HepG2 (cell line): Measurements from ENCODE around the gene SLC6A9. TPM values are rescaled to one million over a fixed set of nuclear protein-coding genes. Genes with fewer than 3 reads are reported as not detected.

ENCODE experiments used
- FOSL1 ChIP-seq: sonication (generic); formaldehyde crosslinking; IDR thresholded peaks from 2 replicates; pipeline ENCODE4 v1.9.0; 2021; ENCODE audit warnings: missing genetic modification reagents, borderline replicate concordance
- KAT8 ChIP-seq: IDR thresholded peaks from 2 replicates; pipeline ENCODE4 v1.6.1; 2016; ENCODE audit warnings: missing genetic modification reagents, missing compliant biosample characterization
- KMT2B ChIP-seq: IDR thresholded peaks from 2 replicates; pipeline ENCODE4 v1.6.1; 2016; ENCODE audit warnings: missing genetic modification reagents, missing compliant biosample characterization
- PCBP2 ChIP-seq: fragments of 200-400 bp; formaldehyde crosslinking; optimal IDR thresholded peaks from 2 replicates; pipeline ENCODE3; 2018; ENCODE audit warnings: low read length, low read depth; ENCODE audit not compliant: poor library complexity, severe bottlenecking
- SATB2 ChIP-seq: sonication (generic); formaldehyde crosslinking; IDR thresholded peaks from 2 replicates; pipeline ENCODE4 v1.5.0; 2020; ENCODE audit warnings: missing genetic modification reagents
- SNRNP70 ChIP-seq: fragments of 200-400 bp; formaldehyde crosslinking; IDR thresholded peaks from 2 replicates; pipeline ENCODE4 v1.6.1; 2017; ENCODE audit warnings: mild to moderate bottlenecking, low read depth, low read length, moderate library complexity
- SSRP1 ChIP-seq: IDR thresholded peaks from 2 replicates; pipeline ENCODE4 v1.6.1; 2016; ENCODE audit warnings: control low read depth
- ZNF234 ChIP-seq: sonication (generic); formaldehyde crosslinking; conservative IDR thresholded peaks from 2 replicates; pipeline ENCODE4 v1.5.1; 2020; ENCODE audit warnings: mild to moderate bottlenecking, missing genetic modification reagents
- ZNF3 ChIP-seq: IDR thresholded peaks from 2 replicates; pipeline ENCODE4 v1.7.0; 2017; ENCODE audit warnings: inconsistent platforms
- ZNF441 ChIP-seq: sonication (generic); formaldehyde crosslinking; IDR thresholded peaks from 2 replicates; pipeline ENCODE4 v1.7.0; 2021; ENCODE audit warnings: missing genetic modification reagents, borderline replicate concordance
- ZNF674 ChIP-seq: sonication (generic); formaldehyde crosslinking; IDR thresholded peaks from 2 replicates; pipeline ENCODE4 v1.5.0; 2020; ENCODE audit warnings: low read depth, mild to moderate bottlenecking, missing genetic modification reagents
- polyA plus RNA-seq, 8 experiments: library from polyadenylated mRNA; depleted of rRNA in 3 of 8; stranded (reverse) in 7 of 8; unstranded in 1 of 8; fragments of >200 nt; fragmentation: Illumina TruSeq in 4 of 8; extraction: Trizol in 4 of 8; gene quantifications; 2 replicates each; pipeline versions ENCODE4 v1.2.1 to v1.2.3, GENCODE V29; 2011 to 2016; ENCODE audit warnings: low read depth in 4 of 8, missing spikeins in 1 of 8, mixed read lengths in 1 of 8; ENCODE audit not compliant: insufficient read depth in 1 of 8
- total RNA-seq, 5 experiments: library from RNA; depleted of rRNA; stranded (reverse); fragments of >200 nt; fragmentation: Illumina TruSeq; extraction: Trizol; gene quantifications; 2 replicates each; pipeline ENCODE4 v1.2.3, GENCODE V29; 2016; ENCODE audit warnings: low read depth in 1 of 5
- TF ChIP-seq, protein P1 (sequence below): sonication (generic); formaldehyde crosslinking; IDR thresholded peaks from 2 replicates; pipeline ENCODE4 v1.4.0; 2020; ENCODE audit warnings: missing genetic modification reagents, low read depth, mild to moderate bottlenecking, borderline replicate concordance
- TF ChIP-seq, protein P2 (sequence below): sonication (generic); formaldehyde crosslinking; IDR thresholded peaks from 2 replicates; pipeline ENCODE4 v1.4.0; 2020; ENCODE audit warnings: missing genetic modification reagents
- TF ChIP-seq, protein P3 (sequence below): sonication (generic); formaldehyde crosslinking; IDR thresholded peaks from 2 replicates; pipeline ENCODE4 v1.5.1; 2020; ENCODE audit warnings: missing genetic modification reagents, mild to moderate bottlenecking, borderline replicate concordance
- TF ChIP-seq, protein P4 (sequence below): sonication (generic); formaldehyde crosslinking; IDR thresholded peaks from 2 replicates; pipeline ENCODE4 v1.5.1; 2020; ENCODE audit warnings: missing genetic modification reagents, mild to moderate bottlenecking, borderline replicate concordance
- TF ChIP-seq, protein P5 (sequence below): sonication (generic); formaldehyde crosslinking; IDR thresholded peaks from 2 replicates; pipeline ENCODE4 v1.4.0; 2020; ENCODE audit warnings: missing genetic modification reagents

The SLC6A9 gene
- total and polyA plus RNA-seq, 2 of the 13 experiments (the other 11 are each of a cell fraction or from before 2014, with no cell fraction given) = 8.5 to 9.9 TPM

DNA sequence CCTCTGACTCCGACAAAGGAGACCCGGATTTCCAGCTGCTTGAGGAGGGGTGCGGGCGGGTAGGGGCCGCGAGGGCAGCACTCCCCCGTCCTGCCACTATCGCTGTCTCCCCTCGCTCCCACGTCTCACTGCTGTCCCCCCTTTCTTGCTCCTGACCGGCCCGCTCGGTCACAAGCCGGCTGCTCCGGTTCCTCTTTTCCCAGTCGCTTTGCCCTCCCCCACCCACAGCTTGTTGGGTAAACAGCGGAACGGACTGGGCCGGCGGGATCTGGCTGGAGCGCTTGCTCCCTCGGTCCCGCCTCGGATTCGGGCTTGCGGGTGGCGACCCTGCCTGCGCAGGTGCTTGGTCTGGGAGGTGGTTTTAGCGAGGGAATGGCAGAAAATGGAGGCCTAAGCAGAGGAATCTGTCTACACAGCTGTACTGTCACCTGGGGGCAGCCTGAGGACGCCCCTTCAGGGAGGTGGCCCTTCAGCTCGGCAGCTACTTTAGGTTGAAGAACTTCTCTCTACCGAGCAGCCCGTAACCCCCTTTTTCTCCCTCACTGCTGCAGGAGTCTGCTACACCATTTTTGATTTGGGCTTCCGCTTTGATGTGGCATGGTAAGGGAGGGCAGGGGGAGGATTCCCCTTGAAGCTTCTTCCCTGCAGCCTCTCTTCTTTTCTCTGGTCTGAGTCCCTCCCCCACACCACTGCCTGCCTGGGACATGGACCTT, 55.9 kb downstream of the SLC6A9 start (continued):
- TF ChIP-seq, protein P1, sequence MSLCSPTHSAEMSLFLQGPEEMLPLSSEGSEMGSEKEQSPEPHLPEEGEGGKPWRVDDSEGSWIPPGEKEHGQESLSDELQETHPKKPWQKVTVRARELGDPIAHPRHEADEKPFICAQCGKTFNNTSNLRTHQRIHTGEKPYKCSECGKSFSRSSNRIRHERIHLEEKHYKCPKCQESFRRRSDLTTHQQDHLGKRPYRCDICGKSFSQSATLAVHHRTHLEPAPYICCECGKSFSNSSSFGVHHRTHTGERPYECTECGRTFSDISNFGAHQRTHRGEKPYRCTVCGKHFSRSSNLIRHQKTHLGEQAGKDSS = no peak; the same call in 1 of the 2 replicates
- no peak for TF ChIP-seq ZNF441
- no peak for TF ChIP-seq ZNF234 (CRISPR knock-in tag)
- TF ChIP-seq SSRP1 (CRISPR knock-in tag) = no peak
- TF ChIP-seq, protein P2, sequence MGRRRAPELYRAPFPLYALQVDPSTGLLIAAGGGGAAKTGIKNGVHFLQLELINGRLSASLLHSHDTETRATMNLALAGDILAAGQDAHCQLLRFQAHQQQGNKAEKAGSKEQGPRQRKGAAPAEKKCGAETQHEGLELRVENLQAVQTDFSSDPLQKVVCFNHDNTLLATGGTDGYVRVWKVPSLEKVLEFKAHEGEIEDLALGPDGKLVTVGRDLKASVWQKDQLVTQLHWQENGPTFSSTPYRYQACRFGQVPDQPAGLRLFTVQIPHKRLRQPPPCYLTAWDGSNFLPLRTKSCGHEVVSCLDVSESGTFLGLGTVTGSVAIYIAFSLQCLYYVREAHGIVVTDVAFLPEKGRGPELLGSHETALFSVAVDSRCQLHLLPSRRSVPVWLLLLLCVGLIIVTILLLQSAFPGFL (CRISPR knock-in tag) = no peak
- TF ChIP-seq, protein P3, sequence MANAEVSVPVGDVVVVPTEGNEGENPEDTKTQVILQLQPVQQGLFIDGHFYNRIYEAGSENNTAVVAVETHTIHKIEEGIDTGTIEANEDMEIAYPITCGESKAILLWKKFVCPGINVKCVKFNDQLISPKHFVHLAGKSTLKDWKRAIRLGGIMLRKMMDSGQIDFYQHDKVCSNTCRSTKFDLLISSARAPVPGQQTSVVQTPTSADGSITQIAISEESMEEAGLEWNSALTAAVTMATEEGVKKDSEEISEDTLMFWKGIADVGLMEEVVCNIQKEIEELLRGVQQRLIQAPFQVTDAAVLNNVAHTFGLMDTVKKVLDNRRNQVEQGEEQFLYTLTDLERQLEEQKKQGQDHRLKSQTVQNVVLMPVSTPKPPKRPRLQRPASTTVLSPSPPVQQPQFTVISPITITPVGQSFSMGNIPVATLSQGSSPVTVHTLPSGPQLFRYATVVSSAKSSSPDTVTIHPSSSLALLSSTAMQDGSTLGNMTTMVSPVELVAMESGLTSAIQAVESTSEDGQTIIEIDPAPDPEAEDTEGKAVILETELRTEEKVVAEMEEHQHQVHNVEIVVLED = no peak
- TF ChIP-seq, protein P4, sequence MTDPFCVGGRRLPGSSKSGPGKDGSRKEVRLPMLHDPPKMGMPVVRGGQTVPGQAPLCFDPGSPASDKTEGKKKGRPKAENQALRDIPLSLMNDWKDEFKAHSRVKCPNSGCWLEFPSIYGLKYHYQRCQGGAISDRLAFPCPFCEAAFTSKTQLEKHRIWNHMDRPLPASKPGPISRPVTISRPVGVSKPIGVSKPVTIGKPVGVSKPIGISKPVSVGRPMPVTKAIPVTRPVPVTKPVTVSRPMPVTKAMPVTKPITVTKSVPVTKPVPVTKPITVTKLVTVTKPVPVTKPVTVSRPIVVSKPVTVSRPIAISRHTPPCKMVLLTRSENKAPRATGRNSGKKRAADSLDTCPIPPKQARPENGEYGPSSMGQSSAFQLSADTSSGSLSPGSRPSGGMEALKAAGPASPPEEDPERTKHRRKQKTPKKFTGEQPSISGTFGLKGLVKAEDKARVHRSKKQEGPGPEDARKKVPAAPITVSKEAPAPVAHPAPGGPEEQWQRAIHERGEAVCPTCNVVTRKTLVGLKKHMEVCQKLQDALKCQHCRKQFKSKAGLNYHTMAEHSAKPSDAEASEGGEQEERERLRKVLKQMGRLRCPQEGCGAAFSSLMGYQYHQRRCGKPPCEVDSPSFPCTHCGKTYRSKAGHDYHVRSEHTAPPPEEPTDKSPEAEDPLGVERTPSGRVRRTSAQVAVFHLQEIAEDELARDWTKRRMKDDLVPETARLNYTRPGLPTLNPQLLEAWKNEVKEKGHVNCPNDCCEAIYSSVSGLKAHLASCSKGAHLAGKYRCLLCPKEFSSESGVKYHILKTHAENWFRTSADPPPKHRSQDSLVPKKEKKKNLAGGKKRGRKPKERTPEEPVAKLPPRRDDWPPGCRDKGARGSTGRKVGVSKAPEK = no peak
- TF ChIP-seq PCBP2 = no peak
- no peak for TF ChIP-seq SNRNP70
- TF ChIP-seq SATB2 (CRISPR knock-in tag) = no peak
- no peak for TF ChIP-seq ZNF3
- TF ChIP-seq KMT2B = no peak
- no peak for TF ChIP-seq ZNF674 (CRISPR knock-in tag)
- no peak for TF ChIP-seq FOSL1
- TF ChIP-seq KAT8 (CRISPR knock-in tag) = no peak
- TF ChIP-seq, protein P5, sequence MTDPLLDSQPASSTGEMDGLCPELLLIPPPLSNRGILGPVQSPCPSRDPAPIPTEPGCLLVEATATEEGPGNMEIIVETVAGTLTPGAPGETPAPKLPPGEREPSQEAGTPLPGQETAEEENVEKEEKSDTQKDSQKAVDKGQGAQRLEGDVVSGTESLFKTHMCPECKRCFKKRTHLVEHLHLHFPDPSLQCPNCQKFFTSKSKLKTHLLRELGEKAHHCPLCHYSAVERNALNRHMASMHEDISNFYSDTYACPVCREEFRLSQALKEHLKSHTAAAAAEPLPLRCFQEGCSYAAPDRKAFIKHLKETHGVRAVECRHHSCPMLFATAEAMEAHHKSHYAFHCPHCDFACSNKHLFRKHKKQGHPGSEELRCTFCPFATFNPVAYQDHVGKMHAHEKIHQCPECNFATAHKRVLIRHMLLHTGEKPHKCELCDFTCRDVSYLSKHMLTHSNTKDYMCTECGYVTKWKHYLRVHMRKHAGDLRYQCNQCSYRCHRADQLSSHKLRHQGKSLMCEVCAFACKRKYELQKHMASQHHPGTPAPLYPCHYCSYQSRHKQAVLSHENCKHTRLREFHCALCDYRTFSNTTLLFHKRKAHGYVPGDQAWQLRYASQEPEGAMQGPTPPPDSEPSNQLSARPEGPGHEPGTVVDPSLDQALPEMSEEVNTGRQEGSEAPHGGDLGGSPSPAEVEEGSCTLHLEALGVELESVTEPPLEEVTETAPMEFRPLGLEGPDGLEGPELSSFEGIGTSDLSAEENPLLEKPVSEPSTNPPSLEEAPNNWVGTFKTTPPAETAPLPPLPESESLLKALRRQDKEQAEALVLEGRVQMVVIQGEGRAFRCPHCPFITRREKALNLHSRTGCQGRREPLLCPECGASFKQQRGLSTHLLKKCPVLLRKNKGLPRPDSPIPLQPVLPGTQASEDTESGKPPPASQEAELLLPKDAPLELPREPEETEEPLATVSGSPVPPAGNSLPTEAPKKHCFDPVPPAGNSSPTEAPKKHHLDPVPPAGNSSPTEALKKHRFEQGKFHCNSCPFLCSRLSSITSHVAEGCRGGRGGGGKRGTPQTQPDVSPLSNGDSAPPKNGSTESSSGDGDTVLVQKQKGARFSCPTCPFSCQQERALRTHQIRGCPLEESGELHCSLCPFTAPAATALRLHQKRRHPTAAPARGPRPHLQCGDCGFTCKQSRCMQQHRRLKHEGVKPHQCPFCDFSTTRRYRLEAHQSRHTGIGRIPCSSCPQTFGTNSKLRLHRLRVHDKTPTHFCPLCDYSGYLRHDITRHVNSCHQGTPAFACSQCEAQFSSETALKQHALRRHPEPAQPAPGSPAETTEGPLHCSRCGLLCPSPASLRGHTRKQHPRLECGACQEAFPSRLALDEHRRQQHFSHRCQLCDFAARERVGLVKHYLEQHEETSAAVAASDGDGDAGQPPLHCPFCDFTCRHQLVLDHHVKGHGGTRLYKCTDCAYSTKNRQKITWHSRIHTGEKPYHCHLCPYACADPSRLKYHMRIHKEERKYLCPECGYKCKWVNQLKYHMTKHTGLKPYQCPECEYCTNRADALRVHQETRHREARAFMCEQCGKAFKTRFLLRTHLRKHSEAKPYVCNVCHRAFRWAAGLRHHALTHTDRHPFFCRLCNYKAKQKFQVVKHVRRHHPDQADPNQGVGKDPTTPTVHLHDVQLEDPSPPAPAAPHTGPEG = no peak
